ENCODE data around the gene ATPAF2.

The ATPAF2 gene

DNA sequence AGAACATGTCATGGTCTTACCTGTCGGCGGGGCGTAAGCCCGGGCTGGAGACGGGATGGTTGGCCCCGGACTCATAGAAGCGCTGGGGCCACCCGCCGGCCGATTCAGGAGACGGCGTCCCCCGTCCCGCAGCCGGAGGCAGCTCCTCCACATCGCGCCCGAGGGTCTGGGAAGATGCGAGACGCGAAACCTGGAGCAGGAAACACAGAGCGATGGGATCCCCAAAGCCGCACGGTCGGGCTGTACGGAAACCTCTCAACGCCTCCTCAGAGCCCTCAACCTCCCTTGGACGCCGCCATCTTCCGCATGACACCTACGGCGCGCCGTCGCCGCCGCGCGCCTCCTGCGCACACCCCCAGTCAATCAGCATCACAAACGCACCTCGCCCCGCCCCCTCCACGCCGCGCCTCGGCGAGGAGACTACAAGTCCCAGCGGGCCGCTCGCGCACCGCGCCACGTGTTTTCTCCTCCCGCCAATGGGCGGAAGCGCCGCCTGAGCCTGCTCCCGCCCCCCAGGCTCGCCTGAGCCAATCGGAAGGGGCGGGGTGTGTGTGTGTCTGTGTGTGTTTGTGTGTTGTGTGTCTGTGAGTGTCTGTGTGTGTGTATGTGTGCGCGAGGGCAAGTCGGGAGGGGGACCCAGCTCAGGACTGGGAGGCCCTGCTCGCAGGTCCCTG, at the start of gene ATPAF2, which contains the start of gene GID4:
TSS of gene ATPAF2 (minus strand) at position 308 of the 674 bp plus-strand sequence. CDS start at position 153, 155 bp downstream.
TSS of gene GID4 (plus strand) at position 548 of the 674 bp plus-strand sequence. CDS start at position 605, 57 bp downstream.
- peak; percentile 97 to 98 for DNase-seq (ENCODE audit: low read depth in 2 of 2)

DNA sequence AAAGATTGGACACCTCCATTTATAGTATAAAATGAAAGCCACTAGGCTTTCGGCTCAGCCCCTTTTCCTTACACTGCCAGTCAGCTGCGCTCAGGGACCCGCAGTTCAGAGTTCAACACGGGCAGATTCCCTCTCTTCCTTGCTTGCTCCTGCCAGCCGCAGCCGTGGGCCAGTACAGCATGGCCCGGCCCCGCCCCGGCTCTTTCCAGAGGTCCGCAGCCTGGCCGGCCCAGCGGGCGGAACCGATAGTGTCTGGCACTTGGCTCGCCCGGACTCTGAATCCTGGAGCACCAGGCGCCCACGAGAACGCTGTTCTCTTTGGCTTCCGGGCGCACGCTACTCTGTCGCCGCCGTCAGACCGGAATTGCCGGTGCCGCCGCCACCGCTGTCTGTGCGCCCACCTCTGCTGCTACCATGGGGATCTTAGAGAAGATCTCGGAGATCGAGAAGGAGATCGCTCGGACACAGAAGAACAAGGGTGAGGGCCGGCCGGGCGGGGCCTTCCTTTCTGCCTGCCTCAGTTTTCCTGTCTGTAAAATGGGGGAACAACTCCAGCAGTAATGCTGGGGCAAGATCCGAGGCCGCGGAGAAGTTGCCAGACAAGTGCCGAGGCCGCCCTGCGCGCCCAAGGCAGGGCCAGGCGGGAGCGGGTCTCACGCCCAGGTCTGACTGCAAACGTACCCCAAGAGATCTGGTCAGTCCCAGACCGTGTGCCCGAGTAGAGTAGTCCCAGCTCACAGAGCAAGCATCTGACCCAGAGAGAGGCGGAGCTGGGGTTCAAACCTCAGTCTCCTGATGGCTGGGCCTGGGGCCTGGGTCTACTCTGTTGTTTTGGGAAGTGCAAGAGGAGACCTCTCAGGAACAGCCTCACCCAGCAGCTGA, 48.9 kb upstream of the ATPAF2 start, which contains the start of gene DRG2:
TSS of gene DRG2 (plus strand) at position 339 of the 882 bp plus-strand sequence. CDS start at position 415, 76 bp downstream.
- peak; percentile 76 to 79 for DNase-seq (ENCODE audit: low read depth in 2 of 2)

DNA sequence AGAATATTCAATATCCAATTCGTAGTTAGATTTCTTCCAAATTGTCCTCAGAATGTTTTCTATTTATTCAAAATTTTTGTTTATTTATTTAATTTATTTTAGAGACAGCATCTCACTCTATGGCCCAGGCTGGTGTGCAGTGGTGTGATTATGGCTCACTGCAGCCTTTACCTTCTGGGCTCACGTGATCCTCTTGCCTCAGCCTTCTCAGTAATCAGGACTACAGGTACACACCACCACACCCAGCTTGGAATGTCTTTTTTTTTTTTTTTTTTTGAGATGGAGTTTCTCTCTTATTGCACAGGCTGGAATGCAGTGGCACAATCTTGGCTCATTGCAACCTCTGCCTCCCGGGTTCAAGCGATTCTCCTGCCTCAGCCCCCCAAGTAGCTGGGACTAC, 45.3 kb upstream of the ATPAF2 start:
- DNase-seq (ENCODE audit: low read depth in 2 of 2): no peak

DNA sequence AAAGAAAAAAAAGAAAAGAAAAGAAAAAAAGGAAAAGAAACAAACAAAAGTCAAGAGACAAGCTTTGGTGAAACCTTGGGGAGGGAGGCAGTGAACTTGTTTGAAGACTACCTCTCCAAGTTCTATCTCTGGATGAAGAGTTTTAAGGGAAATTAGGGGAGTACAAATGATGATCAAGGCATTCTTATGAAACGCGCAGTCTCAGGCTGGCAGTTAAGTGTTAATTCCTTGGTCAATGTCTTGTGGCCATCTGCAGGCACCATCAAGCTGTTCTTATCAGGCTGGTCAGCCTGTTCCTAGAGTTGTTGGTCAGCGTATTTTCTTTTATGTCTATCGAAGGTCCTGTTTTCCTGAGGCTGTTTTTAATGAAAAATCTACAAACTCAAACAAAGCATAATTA, 40.6 kb upstream of the ATPAF2 start:
- DNase-seq (ENCODE audit: low read depth in 2 of 2): no peak

DNA sequence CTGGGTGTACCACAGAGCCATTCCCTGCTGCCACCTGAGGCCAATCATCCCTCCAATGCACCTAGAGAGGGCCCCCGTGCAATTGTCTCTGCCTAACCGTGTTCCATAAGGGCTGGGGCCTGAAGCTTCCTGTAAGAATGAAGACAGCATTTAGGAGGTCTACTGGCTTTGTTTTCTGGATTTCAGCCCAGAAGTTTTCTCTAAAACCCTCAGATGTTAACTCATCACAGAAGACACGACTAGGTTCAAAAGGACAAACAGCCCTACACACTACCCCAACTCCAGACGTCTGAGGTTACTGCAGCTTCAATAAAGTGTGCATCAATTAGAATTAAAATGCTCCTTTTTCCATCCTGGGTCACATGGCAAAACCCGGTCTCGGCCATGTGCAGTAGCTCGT, 38.0 kb upstream of the ATPAF2 start:
- DNase-seq (ENCODE audit: low read depth in 2 of 2): peak; percentile 12 to 14

DNA sequence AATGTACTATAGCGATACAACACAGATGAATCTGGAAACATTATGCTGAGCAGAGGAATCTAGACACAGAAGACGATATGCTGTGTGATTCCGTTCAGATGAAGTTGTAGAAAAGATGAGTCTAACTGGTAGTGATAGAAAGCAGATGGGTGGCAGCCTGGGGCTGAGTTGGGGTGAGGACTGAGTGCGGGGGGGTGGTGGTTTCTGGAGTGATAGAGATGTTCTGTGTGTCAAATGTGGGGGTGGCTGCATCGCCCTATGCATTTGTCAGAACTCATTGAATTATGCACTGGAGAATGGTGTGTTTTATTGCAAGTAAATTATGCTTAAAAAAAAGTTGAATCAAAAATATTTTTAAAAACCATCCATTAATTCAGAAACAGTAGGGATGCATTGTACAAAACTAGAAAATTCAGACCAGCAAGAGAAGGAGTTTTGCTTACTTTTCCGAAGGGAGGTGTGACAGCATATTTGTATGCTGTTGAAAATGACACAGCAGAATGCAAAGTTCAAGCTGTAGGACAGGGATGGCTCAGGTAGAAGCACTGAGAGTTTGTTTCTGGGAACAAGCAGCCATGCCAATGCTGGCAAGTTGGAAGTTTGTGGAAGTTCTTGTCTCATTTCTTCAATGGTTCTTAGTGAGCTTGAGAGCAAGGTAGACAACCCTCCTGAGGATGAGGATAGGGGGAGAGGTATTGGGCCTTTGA, 35.8 kb upstream of the ATPAF2 start:
- no peak for DNase-seq (ENCODE audit: low read depth in 2 of 2)

DNA sequence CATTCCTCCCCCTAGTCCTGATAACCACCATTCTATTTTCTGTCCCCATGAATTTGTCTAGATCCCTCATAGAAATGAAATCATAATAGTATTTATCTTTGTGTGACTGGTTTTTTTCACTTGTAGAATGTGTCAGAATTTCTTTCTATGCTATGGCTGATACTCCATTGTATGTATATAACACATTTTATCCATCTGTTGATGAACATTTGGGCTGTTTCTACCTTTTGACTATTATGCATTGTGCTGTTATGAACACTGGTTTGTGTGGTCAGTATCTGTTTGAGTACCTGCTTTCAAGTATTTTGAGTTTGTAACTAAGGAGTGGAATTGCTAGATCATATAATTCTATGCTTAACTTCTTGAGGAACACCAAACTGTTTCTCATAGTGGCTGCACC, 32.8 kb upstream of the ATPAF2 start:
- no peak for DNase-seq (ENCODE audit: low read depth in 2 of 2)

DNA sequence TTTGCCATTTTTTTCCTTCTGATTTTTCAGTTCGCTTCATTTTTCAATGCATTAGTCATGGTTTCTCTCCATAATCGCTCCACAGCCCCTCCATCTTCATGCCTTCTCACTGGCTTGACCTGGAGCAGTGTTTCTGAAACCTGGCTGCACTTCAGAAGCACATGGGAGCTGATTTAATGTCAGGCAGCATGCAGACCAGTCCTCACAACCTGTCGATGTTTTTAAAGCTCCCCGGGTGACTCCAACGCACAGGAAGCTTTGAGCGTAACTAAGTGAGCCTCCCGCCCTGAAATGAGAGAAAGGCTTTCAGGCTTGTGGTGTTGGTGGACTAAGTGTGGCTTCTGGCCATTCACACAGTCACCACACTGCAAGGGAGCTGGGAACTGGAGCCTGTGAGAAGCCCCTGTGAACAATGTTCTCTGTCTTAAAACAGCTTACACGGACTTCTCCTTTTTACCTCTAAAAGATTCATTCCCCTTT, 31.9 kb upstream of the ATPAF2 start:
- DNase-seq (ENCODE audit: low read depth in 2 of 2): peak; percentile 6 to 15

DNA sequence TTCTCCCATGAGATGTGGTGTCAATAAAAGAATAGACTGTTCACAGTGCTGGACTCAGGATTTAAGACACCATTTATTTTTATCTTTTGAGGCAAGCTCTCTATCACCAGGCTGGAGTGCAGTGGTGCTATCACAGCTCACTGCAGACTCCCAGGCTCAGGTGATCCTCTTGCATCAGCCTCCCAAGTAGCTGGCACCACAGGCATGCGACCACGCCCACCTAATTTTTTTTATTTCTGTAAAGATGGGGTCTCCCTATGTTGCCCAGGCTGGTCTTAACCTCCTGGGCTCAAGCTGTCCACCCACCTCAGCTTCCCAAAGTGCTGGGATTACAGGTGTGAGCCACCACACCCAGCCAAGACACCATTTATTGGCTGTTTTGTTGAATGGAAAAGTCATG, 30.1 kb upstream of the ATPAF2 start:
- DNase-seq (ENCODE audit: low read depth in 2 of 2): no peak

DNA sequence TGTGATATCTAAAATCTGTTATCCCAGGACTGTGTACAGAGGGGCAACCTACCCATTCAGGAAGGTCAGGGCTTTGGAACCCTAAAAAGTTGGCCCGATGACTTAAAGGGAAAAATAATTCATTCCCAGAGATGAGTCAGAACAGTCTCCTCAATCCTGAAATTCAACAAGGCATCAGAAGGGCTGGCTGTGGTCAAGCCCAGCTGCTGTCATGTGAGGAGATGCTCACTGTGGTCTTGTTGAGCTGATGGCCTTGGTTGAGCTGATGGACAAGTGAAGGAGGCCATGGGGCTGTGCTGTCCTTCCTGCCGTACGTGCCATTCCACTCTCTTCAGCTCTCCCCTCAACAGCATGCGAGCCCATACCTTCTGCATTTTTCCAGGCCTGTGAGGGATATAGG, 27.9 kb upstream of the ATPAF2 start:
- DNase-seq (ENCODE audit: low read depth in 2 of 2): no peak

DNA sequence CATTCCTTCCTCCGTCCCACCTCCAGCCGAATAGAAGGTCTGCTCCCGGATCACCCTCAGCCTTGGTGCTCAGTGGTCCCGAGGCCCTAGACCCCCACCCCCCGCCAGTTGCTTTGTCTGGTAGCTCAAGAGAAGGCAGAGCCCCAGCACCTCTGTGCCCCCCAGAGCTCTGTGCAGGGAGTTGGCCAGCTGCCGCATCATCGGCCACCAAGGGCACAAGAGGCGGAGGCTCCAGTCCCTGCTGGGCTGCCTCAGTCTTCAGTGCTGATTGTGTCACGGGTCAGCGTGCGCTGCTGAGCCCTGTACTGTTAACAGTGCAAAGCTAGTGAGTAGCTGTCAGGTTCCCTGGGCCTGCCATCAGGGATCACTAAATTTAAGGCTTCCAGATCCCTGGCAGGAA, 26.6 kb upstream of the ATPAF2 start:
- DNase-seq (ENCODE audit: low read depth in 2 of 2): no peak

DNA sequence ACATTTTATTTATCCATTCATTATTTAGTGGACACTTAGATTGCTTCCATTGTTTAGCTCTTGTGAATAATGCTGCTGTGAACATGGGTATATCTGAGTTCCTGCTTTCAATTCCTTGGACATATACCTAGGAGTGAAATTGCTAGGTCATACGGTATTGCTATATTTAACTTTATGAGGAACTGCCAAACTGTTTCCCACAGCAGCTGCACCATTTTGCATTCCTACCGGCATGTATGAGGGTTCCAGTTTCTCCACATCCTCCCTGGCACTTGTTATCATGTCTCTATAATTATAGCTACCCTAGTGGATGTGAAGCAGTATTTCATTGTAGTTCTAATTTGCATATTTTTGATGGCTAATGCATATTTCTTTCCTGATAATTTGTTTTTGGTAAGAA, 25.1 kb upstream of the ATPAF2 start:
- DNase-seq (ENCODE audit: low read depth in 2 of 2): no peak

DNA sequence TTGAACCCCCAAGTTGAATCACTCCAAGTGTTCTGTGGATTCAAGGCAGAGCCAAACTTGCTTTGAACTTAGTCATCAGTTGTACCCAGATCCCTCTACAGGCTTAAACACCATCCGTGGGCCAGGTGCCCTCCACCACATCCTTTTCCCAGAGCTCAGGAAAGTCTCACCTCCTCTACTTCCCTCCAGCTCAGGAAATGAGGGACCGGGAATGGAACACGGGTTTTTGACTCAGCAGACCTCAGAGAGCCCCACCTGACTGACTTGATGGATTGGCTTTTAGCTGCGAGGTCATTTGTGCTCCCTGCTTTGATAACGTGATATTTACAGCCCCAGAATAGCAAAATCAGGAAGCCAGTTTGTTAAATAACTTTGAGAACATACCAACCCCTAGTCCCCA, 20.3 kb upstream of the ATPAF2 start:
- no peak for DNase-seq (ENCODE audit: low read depth in 2 of 2)

DNA sequence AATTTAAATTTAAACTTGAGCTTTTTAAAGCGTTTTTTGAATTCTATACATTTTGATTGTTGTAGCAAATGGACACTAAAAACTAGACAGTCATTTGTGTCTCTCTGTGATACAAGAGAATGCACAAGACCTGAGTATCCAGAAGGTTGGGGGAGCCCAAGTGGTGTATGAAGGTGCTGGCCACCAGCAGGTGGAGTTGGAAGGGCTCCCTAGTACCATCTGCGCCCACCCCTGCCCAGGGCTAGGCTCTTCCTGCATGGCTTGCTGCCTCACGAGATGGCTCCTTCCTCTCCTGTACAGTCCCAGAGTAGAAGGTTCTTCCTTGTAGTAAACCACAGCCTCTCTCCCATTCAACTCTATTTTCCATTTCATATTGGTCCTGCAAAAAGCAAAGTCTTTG, 17.2 kb upstream of the ATPAF2 start:
- no peak for DNase-seq (ENCODE audit: low read depth in 2 of 2)

DNA sequence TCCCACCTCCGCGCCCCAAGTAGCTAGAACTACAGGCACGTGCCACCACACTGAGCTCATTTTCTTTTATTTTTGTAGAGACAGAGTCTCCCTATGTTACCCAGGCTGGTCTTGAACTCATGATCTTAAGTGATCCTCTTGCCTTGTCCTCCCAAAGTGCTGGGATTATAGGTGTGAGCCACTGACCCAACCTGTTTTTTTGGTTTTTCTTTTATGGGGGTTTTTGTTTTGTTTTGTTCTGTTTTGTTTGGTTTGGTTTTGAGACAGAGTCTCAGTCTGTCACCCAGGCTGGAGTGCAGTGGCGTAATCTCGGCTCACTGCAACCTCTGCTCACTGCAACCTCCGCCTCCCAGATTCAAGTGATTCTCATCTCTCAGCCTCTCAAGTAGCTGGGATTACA, 16.6 kb upstream of the ATPAF2 start:
- DNase-seq (ENCODE audit: low read depth in 2 of 2): no peak

DNA sequence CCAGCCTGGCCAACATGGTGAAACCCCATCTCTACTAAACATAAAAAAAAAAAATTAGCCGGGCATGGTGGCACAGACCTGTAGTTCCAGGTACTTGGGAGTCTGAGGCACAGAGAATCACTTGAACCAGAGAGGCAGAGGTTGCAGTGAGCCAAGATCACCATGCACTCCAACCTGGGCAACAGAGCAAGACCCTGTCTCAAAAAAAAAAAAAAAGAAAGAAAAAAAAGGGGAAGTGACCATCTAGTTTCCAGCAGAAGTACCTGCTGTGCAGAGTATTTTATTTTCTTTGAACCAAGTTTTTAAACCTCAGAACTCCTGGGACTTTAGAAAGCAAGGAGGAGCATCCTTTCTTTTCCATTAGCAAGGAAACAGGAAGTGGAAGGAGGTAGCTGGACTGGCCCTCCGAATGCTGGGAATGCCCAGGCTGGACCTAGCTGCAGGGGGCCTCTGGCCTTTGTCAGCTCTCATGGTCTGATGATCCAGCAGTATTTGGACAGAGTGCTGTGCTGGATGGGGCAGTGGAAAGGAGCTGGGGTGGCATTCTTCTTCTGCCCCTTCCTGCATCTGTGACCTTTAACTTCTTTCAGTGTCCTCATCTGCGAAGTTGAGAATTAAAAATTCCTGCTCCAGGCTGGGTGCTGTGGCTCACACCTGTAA, 6.9 kb upstream of the ATPAF2 start:
- no peak for DNase-seq (ENCODE audit: low read depth in 2 of 2)

DNA sequence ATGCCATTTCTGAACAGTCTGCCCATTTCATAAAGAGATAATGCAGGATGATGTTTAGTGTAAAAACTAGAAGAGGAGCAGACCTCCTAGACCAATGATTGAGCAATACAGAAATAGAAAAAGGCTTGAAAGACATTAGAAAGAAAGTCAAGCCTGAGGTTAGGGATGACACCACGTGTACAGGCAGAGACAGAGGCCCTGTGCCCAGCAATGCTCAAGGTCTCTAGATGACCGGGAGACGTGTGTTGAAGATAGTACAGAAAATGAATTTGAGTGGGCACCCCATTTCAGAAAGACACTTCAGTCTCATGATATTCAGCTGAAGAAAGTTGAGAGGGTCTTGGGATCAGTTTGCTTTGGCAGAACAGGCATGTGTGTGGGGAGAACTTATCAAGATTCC, 5.6 kb upstream of the ATPAF2 start:
- DNase-seq (ENCODE audit: low read depth in 2 of 2): no peak

DNA sequence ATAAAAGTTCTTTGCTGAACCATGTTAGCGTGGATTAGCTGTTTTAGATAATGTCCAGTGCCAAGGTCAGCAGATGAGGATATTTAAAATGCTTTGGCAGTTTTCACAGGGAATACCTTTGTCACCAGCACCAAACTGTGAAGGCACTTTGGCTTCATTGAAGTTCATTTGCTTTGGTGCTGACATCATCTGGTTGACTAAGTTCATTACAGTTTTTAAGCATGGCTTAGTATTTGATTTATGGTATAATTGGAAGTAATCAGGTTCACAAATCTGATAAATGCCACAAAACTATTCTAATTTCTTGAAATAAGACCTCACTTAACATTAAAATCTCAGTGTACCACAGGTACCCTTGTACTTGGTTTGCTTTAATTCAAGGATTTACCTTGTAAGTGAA, 4.5 kb upstream of the ATPAF2 start:
- no peak for DNase-seq (ENCODE audit: low read depth in 2 of 2)

DNA sequence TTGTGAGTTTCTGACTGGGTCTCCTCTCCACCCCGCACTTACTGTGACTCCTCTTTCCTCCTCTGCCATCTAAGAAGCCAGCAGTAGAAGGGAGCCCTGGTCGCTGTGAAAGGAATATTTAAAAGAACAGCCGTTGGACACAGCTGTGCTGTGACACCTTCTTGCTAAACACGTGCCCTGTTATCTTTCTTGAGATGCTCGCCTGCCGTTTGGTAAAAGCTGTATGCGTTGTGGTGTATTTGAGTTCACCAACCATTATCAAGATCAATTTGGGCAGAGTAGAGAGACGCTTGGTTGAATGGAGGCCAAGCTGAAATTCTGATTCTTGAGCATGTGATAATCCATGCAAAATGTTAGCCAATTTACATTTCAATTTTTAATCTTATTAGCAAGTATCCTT, 4.0 kb upstream of the ATPAF2 start:
- no peak for DNase-seq (ENCODE audit: low read depth in 2 of 2)

DNA sequence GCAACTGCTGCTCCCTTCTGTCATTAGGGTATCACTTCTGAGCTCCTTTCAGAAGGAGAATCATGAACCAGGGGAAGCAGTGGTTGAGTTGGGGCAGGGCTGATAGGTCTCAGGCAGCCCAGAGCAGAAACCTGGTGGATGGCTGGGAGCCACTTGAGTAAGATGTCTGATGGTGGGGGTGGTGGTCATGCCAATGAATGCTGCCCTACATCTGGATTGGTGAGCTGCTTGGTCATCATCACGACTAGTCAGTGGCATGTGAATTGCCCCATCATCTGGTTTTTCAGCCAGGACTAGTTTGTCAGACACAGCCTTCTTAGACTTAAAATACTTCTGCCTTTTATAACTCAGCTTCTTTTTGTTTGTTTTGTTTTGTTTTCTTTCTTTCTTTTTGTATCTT, 2.8 kb upstream of the ATPAF2 start:
- DNase-seq (ENCODE audit: low read depth in 2 of 2): no peak

DNA sequence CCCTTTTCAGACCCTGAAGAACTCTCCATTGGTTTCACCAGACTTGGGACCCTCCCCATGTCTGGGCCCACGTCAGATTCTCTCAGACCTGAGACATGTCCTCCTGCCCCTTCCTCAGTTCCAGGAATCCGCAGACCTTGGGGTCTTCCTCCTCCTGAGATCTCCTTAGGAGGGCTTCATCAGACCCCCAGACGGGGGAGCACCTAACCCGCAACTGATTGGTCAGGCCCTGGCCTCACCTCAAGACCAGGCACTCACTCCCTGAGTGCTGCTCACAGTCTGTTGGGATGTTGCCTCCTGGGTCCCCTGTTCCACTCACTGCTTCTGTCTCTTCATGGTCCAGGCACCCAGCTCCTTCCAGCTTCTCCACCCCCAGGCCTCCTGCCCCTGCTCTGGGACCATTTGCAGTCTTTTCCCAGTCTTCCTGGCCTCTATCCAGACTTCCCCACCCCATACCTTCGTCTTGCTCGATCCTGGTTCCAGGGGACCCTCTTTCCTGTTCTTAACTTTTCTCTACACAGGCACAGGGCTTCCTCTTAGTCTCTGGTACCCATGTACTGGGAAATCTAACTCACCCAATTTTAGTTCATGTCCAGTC, 1.4 kb upstream of the ATPAF2 start:
- no peak for DNase-seq (ENCODE audit: low read depth in 2 of 2)
